DMS 273 (cell line): ENCODE data around the gene PRDM1.

ENCODE experiments used
- DNase-seq: peaks from one replicate; lab custom pipeline; 2025; ENCODE audit not compliant: unreplicated experiment; lab: John Stamatoyannopoulos, UW

Gene PRDM1

GRCh38 chr6:106085984-106086813, at the start of gene PRDM1:
PRDM1 (plus strand) TSS chr6:106086336; CDS start chr6:106086554, 218 bp downstream.
- DNase-seq = peak; percentile 94

DNA sequence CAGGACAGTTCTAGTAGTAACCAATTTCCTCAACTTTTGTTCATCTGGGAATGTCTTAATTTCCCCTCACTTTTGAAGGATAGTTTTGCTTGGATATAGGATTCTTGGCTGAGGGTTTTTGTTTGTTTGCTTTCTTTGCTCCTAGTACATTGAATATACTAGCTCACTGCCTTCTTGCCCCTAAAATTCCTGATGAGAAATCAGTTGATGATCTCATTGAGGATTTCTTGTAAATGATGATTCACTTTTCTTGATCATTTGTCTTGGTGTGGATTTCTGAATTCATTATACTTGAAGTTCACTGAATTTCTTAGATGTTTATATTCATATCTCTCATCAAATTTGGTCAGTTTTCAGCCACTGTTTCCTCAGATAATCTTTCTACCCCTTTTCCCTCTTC, 49.1 kb upstream of the PRDM1 start:
- DNase-seq = no peak

GRCh38 chr6:106039897-106040592, 46.1 kb upstream of the PRDM1 start:
- no peak for DNase-seq

DNA sequence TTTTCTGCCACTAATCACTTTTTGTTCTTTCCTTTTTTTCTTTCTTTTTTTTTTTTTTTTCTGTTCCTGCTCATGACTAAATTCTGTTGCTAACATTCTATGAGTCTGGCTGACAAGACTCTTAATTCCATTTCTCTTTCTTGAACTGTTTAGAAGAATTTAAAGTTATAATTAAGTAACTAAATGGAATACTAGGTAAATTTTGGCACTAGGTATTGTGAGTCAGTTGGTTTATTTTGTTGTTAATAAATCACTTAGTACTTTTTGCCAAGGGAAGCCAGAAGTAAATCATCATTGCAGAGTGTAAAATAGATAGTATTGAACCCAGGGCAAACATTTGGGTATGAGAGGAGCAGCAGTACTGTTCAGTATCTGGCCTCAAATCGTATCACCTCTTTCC, 42.0 kb upstream of the PRDM1 start:
- no peak for DNase-seq

GRCh38 chr6:106045077-106045476, 41.1 kb upstream of the PRDM1 start:
- DNase-seq = no peak

DNA sequence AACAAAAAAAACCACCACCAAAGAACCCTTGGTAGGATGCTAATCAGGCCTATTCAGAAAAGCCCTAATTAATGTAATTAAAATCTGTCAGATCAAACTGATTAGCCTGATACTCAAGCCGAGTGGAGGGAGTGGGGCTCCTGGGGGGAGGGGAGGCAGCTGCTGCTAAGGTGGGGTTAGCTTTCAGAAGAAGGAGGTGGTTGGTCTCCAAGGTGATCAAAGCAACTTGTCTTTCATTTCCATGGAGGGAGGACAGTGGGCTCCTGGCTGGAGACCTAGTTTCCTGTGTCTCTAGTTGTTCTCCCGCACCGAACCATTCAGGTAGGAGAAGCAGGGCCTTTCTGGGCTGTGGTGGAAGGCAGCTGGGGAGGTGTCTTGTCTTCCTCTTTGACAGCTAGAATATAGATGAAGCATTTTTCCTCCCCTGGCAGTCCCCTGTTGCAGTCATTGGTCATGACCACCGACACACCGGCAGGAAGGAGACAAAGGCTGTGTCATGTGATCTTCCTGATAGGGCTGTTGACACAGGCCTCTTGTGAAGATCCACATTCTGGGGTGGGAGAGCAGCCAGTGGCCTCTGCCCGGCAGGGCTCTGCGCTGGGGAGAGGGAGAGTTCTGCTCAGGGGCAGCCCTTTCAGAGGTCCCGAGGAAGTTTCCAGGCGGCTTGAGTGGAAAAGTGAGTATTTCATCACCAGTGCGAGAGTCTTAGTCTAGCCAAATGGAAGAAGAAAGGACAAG, 39.9 kb upstream of the PRDM1 start:
- no peak for DNase-seq

- DNase-seq = no peak
These were observed 39.3 kb upstream of the PRDM1 start for GRCh38 chr6:106046854-106047200.

GRCh38 chr6:106048336-106048735, 37.8 kb upstream of the PRDM1 start:
- DNase-seq = no peak

- DNase-seq = no peak
These were observed 35.6 kb upstream of the PRDM1 start for GRCh38 chr6:106050538-106050937.

GRCh38 chr6:106051226-106051625, 34.9 kb upstream of the PRDM1 start:
- DNase-seq = peak; percentile 4

- peak; percentile 21 for DNase-seq
These were observed 32.5 kb upstream of the PRDM1 start for GRCh38 chr6:106053484-106054205.

DNA sequence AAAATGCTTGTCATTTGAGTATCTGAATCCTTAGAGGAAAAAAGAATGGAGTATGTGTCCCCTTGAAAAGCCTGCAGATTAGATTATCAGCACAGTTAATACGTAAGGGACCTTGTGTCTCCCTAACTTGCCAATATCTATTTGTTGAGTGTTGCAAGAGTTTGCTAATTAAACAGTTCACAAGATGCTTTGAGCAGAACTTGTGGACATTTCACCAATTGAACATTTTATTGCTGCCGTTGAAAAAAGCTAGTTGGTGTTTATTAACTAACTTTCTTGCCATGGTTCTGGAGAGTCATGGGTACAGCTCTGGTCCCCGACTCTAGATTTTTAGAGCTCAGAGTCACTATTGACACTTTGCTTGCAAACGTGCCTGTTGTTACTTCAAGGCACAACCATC, 30.6 kb upstream of the PRDM1 start:
- no peak for DNase-seq

DNA sequence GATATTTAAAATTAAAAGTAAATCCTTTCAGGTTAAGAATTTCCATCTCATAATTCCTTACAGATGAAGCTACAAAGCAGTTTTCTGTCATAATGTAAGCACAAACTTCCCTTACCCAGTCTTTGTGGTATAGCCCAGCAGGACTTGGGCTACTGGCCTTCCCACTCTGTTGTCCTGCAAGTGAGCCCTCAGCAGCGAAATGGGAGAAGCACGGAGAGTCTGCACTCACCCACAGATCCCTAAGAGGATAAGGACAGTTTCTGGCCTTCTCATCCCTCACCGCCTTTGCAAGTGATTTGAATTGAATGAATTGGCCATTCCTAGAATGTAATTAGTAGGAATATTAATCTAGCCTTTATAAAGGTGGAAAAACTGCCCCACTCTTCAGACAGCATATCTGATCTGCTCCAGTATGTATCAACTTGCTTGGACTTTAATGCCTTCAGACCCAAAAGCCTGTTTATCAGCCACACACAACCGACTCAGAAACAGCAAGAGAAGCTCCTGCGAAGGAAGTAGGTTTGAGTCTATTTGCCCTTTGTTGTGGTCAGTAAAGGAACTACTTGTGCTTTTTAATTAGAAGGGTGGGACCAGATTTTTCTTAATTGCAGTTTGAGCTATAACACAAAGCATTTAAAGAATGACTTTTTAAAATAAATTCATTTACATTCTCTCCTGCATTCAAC, 29.9 kb upstream of the PRDM1 start:
- no peak for DNase-seq

DNA sequence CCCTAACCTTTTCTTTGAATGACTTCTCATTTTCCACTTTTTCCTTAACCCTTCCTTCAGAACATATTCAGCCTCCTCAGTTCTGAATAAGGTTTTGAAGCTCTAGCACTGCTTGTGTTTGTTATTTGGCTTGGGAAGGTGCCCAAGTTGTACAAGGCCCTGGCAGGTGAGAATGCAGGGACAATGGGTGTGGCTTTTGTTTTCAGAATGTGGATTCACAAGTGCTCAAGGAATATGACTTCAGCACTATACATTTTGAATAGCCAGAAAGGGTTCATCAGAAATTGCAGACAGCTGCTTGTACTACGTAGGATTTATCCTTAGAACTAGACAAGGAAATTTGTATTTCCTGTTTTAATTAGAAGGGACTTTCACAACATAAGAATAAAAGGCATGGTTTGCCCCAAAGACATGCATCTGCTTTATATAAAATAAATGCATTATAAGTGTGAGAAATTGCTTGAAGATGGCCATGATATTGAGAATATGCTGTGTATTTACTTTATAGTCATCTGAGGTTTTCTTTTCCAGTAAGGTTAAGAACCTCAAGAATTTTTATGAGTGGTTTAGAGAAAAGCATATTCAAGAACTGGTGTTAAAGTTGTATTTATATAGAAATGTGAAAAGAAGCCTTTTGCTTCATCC, 29.3 kb upstream of the PRDM1 start:
- no peak for DNase-seq

- no peak for DNase-seq
These were observed 26.8 kb upstream of the PRDM1 start for GRCh38 chr6:106059331-106059730.

DNA sequence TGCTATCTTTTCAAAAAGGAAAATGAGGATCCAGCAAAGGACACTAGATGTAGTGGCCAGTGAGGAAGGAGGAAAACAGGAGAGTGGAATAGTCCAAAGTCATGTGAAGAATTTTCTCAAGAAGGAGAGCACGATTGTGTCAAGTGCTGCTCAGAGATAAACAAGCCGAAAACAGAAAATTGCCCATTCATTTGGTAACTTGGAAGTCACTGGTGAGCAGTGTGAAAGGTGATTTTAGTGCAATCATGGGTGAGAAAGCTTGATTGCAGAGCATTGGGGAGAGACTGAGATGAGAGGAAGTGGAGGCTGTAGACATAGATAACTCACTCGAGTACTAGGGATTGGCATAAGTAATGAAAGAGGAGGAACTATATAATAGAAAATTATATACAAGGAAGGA, 26.0 kb upstream of the PRDM1 start:
- no peak for DNase-seq

GRCh38 chr6:106063448-106063850, 22.7 kb upstream of the PRDM1 start:
- DNase-seq = no peak

DNA sequence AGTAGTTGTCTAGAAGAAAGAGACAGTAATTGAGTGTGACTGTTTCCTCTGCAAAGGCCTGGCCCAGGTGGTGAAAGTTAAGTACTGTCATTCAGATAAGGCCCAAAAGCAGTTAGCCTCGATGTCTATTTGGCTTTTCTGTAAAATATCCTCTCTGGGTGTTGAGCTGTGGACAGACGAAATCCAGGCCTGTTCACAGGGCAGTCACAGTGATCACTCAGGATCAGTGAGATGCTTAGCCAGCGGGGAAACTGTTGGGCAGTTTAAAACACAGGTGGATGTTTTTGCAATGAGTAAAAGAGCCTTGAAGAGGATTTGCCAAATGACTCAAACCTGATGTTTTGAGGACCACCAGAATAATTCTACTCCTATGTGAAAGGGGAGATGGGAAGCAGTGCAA, 22.0 kb upstream of the PRDM1 start:
- DNase-seq = no peak

DNA sequence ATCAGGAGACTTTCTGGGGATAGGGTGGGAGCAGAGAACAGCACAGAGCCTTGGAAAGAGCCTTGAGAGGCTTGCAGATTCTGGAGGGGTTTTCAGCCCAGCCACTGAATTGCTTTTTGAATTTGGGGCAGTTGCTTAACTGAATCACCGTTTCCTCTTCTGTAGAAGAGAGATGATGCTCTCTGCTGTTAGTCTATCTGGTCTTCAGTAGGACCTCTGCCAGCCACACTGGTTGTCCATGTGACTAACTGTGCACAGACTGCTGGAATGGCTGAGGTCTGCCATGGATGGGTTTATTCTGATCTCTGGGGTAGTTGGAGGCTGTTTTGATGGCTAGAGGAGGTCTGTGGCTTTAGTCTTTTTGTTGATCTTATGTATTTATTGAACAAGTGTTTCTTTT, 21.4 kb upstream of the PRDM1 start:
- no peak for DNase-seq

DNA sequence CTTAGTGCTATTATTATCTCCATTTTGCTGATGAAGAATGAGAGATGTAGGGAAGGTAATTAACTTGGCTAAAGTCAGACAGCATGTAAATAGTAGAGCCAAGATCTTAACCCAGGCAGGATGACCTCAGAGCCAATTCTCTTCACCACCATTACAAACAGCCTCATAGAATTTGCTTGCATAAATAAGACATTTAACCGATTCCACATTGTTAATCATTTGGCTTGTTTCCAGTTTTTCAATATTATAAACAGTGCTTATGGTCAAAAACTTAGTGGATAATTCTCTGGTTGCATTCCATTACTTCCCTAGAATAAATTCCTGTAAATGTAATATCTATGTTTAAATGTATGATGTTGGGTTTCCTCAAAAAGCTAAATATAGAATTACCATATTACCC, 19.1 kb upstream of the PRDM1 start:
- DNase-seq = no peak
